HCT116 (cell line): Measurements from ENCODE around the gene TLCD3B. TPM values are rescaled to one million over a fixed set of nuclear protein-coding genes. Genes with fewer than 3 reads are reported as not detected.
A peak's percentile ranks its signal among the peaks of the same experiment; 100 is the strongest.

Experiments
- ATAC-seq: fragments of 200-7000 bp; cut with Tn5 transposase; 2 replicates; pipeline ENCODE4 v1.9.1; 2020; ENCODE audit warnings: mild to moderate bottlenecking, moderate library complexity
- BruUV-seq: library from RNA; stranded (reverse); fragments of 400-500 nt; replicated peaks from 2 replicates; lab custom pipeline; 2021; lab: Mats Ljungman, UMichigan
- CTCF ChIA-PET: fragments of 300-600 bp; sonication (Branson Sonifier 250); formaldehyde crosslinking; loops from one replicate; lab custom pipeline; 2021; ENCODE audit warnings: antibody characterized with exemption; lab: Charles Lee
- POLR2A ChIA-PET: fragments of 300-600, 350-600 bp; sonication (Branson Sonifier 250); formaldehyde crosslinking; loops from one replicate; lab custom pipeline; 2021; ENCODE audit warnings: antibody characterized with exemption; lab: Charles Lee
- RAD21 ChIA-PET, 2 experiments: fragments of 300-600 bp; sonication (Branson Sonifier 250); formaldehyde crosslinking; loops; one replicate each; lab custom pipeline; 2023; ENCODE audit warnings: low total read pairs in 2 of 2; ENCODE audit not compliant: uncharacterized antibody in 2 of 2, unreplicated experiment in 2 of 2, low non-redundant PET in 1 of 2; lab: Charles Lee
- DNase-seq: peaks from one replicate; pipeline ENCODE4 v3.0.0-alpha.2; 2010; ENCODE audit warnings: low read depth, low spot score
- H2AFZ ChIP-seq: fragments of 200-600 bp; shearing (Covaris generic), sonication (generic); 2 replicates; pipeline ENCODE4 v1.6.1; 2017; ENCODE audit warnings: low read depth, mixed run types, mixed read lengths, antibody characterized with exemption, low read length; ENCODE audit not compliant: poor library complexity, severe bottlenecking
- H3K27ac ChIP-seq: 2 replicates; pipeline ENCODE4 v1.5.1; 2012; ENCODE audit warnings: low read depth, low read length
- H3K27me3 ChIP-seq: fragments of 200-600 bp; sonication (generic); 2 replicates; pipeline ENCODE4 v1.6.1; 2016; ENCODE audit warnings: mixed run types, low read length, mixed read lengths; ENCODE audit not compliant: insufficient read depth
- H3K36me3 ChIP-seq, 2 experiments: fragments of 200-500 bp in 1 of 2; fragments of 200-600 bp in 1 of 2; sonication (Bioruptor generic) in 1 of 2; sonication (generic) in 1 of 2; 2 replicates each; pipeline versions ENCODE4 v1.5.1 to v1.6.1; 2014 to 2016; ENCODE audit warnings: low read length in 2 of 2, inconsistent platforms in 1 of 2, mixed read lengths in 1 of 2, mixed run types in 1 of 2; ENCODE audit not compliant: insufficient read depth in 2 of 2, control insufficient read depth in 1 of 2
- H3K4me1 ChIP-seq, 2 experiments: fragments of 200-600 bp in 1 of 2; sonication (generic) in 1 of 2; 2 replicates each; pipeline versions ENCODE4 v1.5.1 to v1.6.1; 2012 to 2017; ENCODE audit warnings: low read length in 2 of 2, inconsistent platforms in 1 of 2, mild to moderate bottlenecking in 1 of 2, mixed read lengths in 1 of 2, mixed run types in 1 of 2, moderate library complexity in 1 of 2; ENCODE audit not compliant: insufficient read depth in 2 of 2, control insufficient read depth in 1 of 2
- H3K4me2 ChIP-seq: fragments of 200-600 bp; sonication (generic); 2 replicates; pipeline ENCODE4 v1.6.1; 2017; ENCODE audit warnings: mixed run types, low read length, mixed read lengths
- H3K4me3 ChIP-seq, 2 experiments: fragments of 200-600 bp in 1 of 2; sonication (generic) in 1 of 2; replicated peaks in 1 of 2; 2 replicates each; pipeline ENCODE4 v1.5.1; 2011 to 2016; ENCODE audit warnings: low read length in 2 of 2, control low read depth in 1 of 2, low read depth in 1 of 2, mild to moderate bottlenecking in 1 of 2, mixed read lengths in 1 of 2, mixed run types in 1 of 2
- H3K79me2 ChIP-seq: fragments of 200-600 bp; sonication (generic); 2 replicates; pipeline ENCODE4 v1.6.1; 2017; ENCODE audit warnings: mild to moderate bottlenecking, mixed run types, low read length, moderate library complexity, mixed read lengths; ENCODE audit not compliant: insufficient read depth
- H3K9ac ChIP-seq: fragments of 200-600 bp; sonication (generic); 2 replicates; pipeline ENCODE4 v1.6.1; 2016; ENCODE audit warnings: low read length, mixed read lengths
- H3K9me2 ChIP-seq: fragments of 200-600 bp; sonication (generic), shearing (Covaris generic); 2 replicates; pipeline ENCODE4 v1.6.1; 2017; ENCODE audit warnings: mixed run types, mild to moderate bottlenecking, moderate library complexity; ENCODE audit not compliant: insufficient read depth
- H3K9me3 ChIP-seq, 2 experiments: fragments of 200-500 bp in 1 of 2; fragments of 200-600 bp in 1 of 2; sonication (Bioruptor generic) in 1 of 2; sonication (generic) in 1 of 2; 2 replicates each; pipeline ENCODE4 v1.6.1; 2014 to 2017; ENCODE audit warnings: low read length in 2 of 2, mixed read lengths in 2 of 2, inconsistent platforms in 1 of 2, low read depth in 1 of 2, mild to moderate bottlenecking in 1 of 2, mixed run types in 1 of 2, moderate library complexity in 1 of 2; ENCODE audit not compliant: control insufficient read depth in 1 of 2, insufficient read depth in 1 of 2
- H4K20me1 ChIP-seq: fragments of 200-600 bp; sonication (generic), shearing (Covaris generic); 2 replicates; pipeline ENCODE4 v1.6.1; 2017; ENCODE audit warnings: mixed run types, mild to moderate bottlenecking, moderate library complexity; ENCODE audit not compliant: insufficient read depth
- CBX3 ChIP-seq: IDR thresholded peaks from 2 replicates; pipeline ENCODE4 v1.6.1; 2012; ENCODE audit warnings: low read depth
- CEBPB ChIP-seq: IDR thresholded peaks from 2 replicates; pipeline ENCODE4 v1.6.1; 2012; ENCODE audit warnings: low read depth
- EGR1 ChIP-seq: IDR thresholded peaks from 2 replicates; pipeline ENCODE4 v1.6.1; 2012; ENCODE audit warnings: low read depth
- ELF1 ChIP-seq: IDR thresholded peaks from 2 replicates; pipeline ENCODE4 v1.6.1; 2012; ENCODE audit warnings: low read depth, borderline replicate concordance
- EZH2 ChIP-seq: fragments of 200-600 bp; sonication (generic); IDR thresholded peaks from 2 replicates; pipeline ENCODE4 v1.6.1; 2017; ENCODE audit warnings: antibody characterized with exemption, mixed run types
- EZH2phosphoT487 ChIP-seq: fragments of 200-600 bp; IDR thresholded peaks from 2 replicates; pipeline ENCODE4 v1.6.1; 2018; ENCODE audit warnings: antibody characterized with exemption, borderline replicate concordance
- FOSL1 ChIP-seq: IDR thresholded peaks from 2 replicates; pipeline ENCODE4 v1.6.1; 2012; ENCODE audit warnings: low read depth
- JUND ChIP-seq: IDR thresholded peaks from 2 replicates; pipeline ENCODE4 v1.6.1; 2012
- POLR2A ChIP-seq: IDR thresholded peaks from 2 replicates; pipeline ENCODE4 v1.7.0; 2011; ENCODE audit warnings: borderline replicate concordance; ENCODE audit not compliant: insufficient read depth, insufficient read length; ENCODE audit errors: extremely low read depth
- POLR2AphosphoS5 ChIP-seq: IDR thresholded peaks from 2 replicates; pipeline ENCODE4 v1.6.1; 2011; ENCODE audit warnings: mild to moderate bottlenecking, low read depth, low read length, moderate library complexity
- RAD21 ChIP-seq: IDR thresholded peaks from 2 replicates; pipeline ENCODE4 v1.6.1; 2012; ENCODE audit warnings: low read depth, mild to moderate bottlenecking
- REST ChIP-seq: IDR thresholded peaks from 2 replicates; pipeline ENCODE4 v1.6.1; 2012; ENCODE audit warnings: low read depth
- SRF ChIP-seq: IDR thresholded peaks from 2 replicates; pipeline ENCODE4 v1.6.1; 2012; ENCODE audit warnings: low read depth
- TCF7L2 ChIP-seq: IDR thresholded peaks from 2 replicates; pipeline ENCODE4 v1.7.0; 2011; ENCODE audit warnings: borderline replicate concordance, inconsistent platforms; ENCODE audit not compliant: insufficient read depth, insufficient read length; ENCODE audit errors: extremely low read depth
- YY1 ChIP-seq: IDR thresholded peaks from 2 replicates; pipeline ENCODE4 v1.6.1; 2011; ENCODE audit warnings: low read length, low read depth, moderate library complexity, mild to moderate bottlenecking; ENCODE audit not compliant: insufficient replicate concordance; ENCODE audit errors: extremely low read depth
- ZFX ChIP-seq: fragments of 450-650 bp; IDR thresholded peaks from 2 replicates; pipeline ENCODE4 v1.6.1; 2017
- ZNF274 ChIP-seq: fragments of 200-500 bp; sonication (Bioruptor generic); IDR thresholded peaks from 2 replicates; pipeline ENCODE4 v1.6.1; 2014; ENCODE audit warnings: mild to moderate bottlenecking, low read depth, low read length, inconsistent platforms
- intact Hi-C: fragments of 100-400 bp; cut with micrococcal nuclease; formaldehyde crosslinking; loops from 2 replicates; pipeline ENCODE4 v1.10.0; 2022
- total RNA-seq: library from RNA; stranded (reverse); gene quantifications from one replicate; pipeline ENCODE4 v1.2.1, GENCODE V29; 2021; ENCODE audit not compliant: unreplicated experiment
- TF ChIP-seq, protein P1 (sequence below): IDR thresholded peaks from 2 replicates; pipeline ENCODE4 v1.6.1; 2012
- TF ChIP-seq, protein P2 (sequence below): IDR thresholded peaks from 2 replicates; pipeline ENCODE4 v1.6.1; 2011; ENCODE audit warnings: mild to moderate bottlenecking, low read length, moderate library complexity; ENCODE audit not compliant: insufficient replicate concordance; ENCODE audit errors: extremely low read depth

TLCD3B gene
- total RNA-seq, 1 experiment from 2014 or later: 1.0 TPM

DNA sequence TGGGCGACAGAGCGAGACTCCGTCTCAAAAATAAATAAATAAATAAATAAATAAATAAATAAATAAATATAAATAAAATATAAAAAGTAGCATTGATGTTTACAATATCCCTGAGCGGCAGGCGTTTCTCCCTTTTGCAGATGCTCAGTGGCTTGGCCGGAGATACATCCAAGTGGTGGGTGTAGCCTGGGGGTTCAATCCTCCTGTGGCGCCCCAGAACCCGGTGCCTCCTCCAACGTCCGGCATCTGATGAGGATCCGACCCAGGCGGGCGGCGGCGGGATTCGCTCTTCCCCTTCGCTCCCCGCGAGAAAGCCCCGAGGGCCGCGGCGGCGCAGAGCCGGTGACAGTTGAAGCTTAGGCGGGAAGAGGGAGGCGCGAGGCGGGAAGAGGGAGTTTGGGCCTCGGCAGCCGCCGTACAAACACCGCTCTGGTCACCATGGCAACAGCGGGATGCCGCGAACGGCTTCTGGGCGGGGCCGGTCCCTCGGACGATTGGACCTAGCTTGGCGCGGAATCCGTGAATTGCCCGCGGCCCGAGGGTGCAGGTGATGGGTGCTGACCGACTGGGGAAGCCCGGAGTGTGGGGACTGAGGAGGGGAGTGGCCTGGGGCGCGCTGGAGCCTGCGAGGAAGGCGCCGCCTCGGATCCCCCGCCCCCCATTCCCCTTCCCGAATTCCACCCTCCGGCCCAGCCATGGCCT is 21.8 kb upstream of the TLCD3B start (continued):
- TF ChIP-seq YY1: no peak
- peak; percentile 40; the same call in 1 of the 2 replicates for TF ChIP-seq ZFX
- no peak for TF ChIP-seq RAD21
- TF ChIP-seq TCF7L2: no peak
- TF ChIP-seq FOSL1: no peak
- peak; percentile 98 for TF ChIP-seq CBX3
- TF ChIP-seq ZNF274: no peak
- TF ChIP-seq EGR1: 0 out of 2 replicates have a peak, but pooled peaks have one; percentile 19
- TF ChIP-seq, protein P1, sequence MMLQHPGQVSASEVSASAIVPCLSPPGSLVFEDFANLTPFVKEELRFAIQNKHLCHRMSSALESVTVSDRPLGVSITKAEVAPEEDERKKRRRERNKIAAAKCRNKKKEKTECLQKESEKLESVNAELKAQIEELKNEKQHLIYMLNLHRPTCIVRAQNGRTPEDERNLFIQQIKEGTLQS: no peak
- TF ChIP-seq SRF: no peak
- TF ChIP-seq, protein P2, sequence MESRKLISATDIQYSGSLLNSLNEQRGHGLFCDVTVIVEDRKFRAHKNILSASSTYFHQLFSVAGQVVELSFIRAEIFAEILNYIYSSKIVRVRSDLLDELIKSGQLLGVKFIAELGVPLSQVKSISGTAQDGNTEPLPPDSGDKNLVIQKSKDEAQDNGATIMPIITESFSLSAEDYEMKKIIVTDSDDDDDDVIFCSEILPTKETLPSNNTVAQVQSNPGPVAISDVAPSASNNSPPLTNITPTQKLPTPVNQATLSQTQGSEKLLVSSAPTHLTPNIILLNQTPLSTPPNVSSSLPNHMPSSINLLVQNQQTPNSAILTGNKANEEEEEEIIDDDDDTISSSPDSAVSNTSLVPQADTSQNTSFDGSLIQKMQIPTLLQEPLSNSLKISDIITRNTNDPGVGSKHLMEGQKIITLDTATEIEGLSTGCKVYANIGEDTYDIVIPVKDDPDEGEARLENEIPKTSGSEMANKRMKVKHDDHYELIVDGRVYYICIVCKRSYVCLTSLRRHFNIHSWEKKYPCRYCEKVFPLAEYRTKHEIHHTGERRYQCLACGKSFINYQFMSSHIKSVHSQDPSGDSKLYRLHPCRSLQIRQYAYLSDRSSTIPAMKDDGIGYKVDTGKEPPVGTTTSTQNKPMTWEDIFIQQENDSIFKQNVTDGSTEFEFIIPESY: peak; percentile 73
- peak; percentile 51 for TF ChIP-seq POLR2AphosphoS5

- Histone ChIP-seq H3K4me1 (peaks cover 8 to 42% of the 10 kb centered on the region in 2 experiments; a peak in 3 of 4 replicates), H3K4me3 (no peak overlapping the region), H2AFZ (no peak overlapping the region), H4K20me1 (no peaks in the 10 kb centered on the region), H3K27me3 (no peaks in the 10 kb centered on the region), H3K79me2 (peaks cover 7% of the 10 kb centered on the region), H3K9ac (peak overlapping the region; percentile 30), H3K4me2 (peak overlapping the region; percentile 20), H3K9me2 (no peaks in the 10 kb centered on the region), H3K36me3 (no peaks in the 10 kb centered on the region), H3K9me3 (no peaks in the 10 kb centered on the region), H3K27ac (no peak overlapping the region)
- RAD21 ChIA-PET: no interaction called here
- ATAC-seq (no peak), DNase-seq (no peak)
- BruUV-seq: no TSS peak
- CTCF ChIA-PET: interaction anchor here (0.7 kb wide), 1 partner anchor 122 kb away, joined by 4 read pairs; no protein-coding TSS in a partner anchor
- POLR2A ChIA-PET: interaction anchor here (0.6 kb wide), 1 partner anchor 130 kb away, joined by 4 read pairs; no protein-coding TSS in a partner anchor
- intact Hi-C loops: no loop called here
- TF ChIP-seq EGR1 (no peak), SRF (no peak), POLR2AphosphoS5 (no peak), ZFX (no peak), CEBPB (no peak), EZH2 (no peak), ELF1 (no peak), POLR2A (no peak), JUND (no peak), EZH2phosphoT487 (no peak), YY1 (no peak), REST (no peak)
- TF ChIP-seq, protein P1: no peak
These were observed 20.4 kb upstream of the TLCD3B start for GRCh38 chr16:30051518-30051917.
